A549 (cell line): ENCODE results near the gene XDH. TPM values are rescaled to one million over a fixed set of nuclear protein-coding genes. Genes with fewer than 3 reads are reported as not detected.

Experiments used
- ATAC-seq, 2 experiments: fragments of 200-7000 bp in 1 of 2; fragments of >200 bp in 1 of 2; cut with Nextera tagmentation in 1 of 2; cut with Tn5 transposase in 1 of 2; 3 replicates each; pipeline versions ENCODE4 v1.8.0 to v1.9.1; 2018 to 2020; ENCODE audit warnings: mild to moderate bottlenecking in 1 of 2, moderate library complexity in 1 of 2
- CTCF ChIA-PET: fragments of 300-600 bp; sonication (Branson Sonifier 250); formaldehyde crosslinking; extraction: SDS; loops from one replicate; lab custom pipeline; 2021; ENCODE audit warnings: antibody characterized with exemption, inconsistent platforms; lab: Yijun Ruan, JAX
- POLR2A ChIA-PET: fragments of 350-600 bp; formaldehyde crosslinking; extraction: SDS; loops from one replicate; lab custom pipeline; 2021; ENCODE audit warnings: antibody characterized with exemption, inconsistent platforms; lab: Yijun Ruan, JAX
- DNase-seq, 2 experiments: peaks; one replicate each; pipeline versions ENCODE4 v3.0.0 to v3.0.0-alpha.2; 2011 to 2016; ENCODE audit warnings: low read depth in 1 of 2, low spot score in 1 of 2
- FAIRE-seq: peaks from 2 replicates; lab custom pipeline; 2011; peaks lifted over from hg19 to GRCh38; lab: Jason Lieb, UNC
- H3K27ac ChIP-seq, 2 experiments: fragments of >200 bp; sonication (Bioruptor Twin); formaldehyde crosslinking; 3 replicates each; pipeline ENCODE4 v1.5.1; 2016 to 2017
- H3K4me1 ChIP-seq: fragments of >200 bp; sonication (Bioruptor Twin); formaldehyde crosslinking; 3 replicates; pipeline ENCODE4 v1.6.1; 2016
- H3K4me2 ChIP-seq: fragments of >200 bp; sonication (Bioruptor Twin); formaldehyde crosslinking; 3 replicates; pipeline ENCODE4 v1.6.1; 2016
- H3K4me3 ChIP-seq: fragments of >200 bp; sonication (Bioruptor Twin); formaldehyde crosslinking; 3 replicates; pipeline ENCODE4 v1.5.1; 2016
- H3K9me3 ChIP-seq: fragments of >200 bp; sonication (Bioruptor Twin); formaldehyde crosslinking; 3 replicates; pipeline ENCODE4 v1.6.1; 2016
- CBX2 ChIP-seq: fragments of 200-600 bp; sonication (generic); IDR thresholded peaks from 2 replicates; pipeline ENCODE4 v1.6.1; 2016; ENCODE audit warnings: low read depth, mild to moderate bottlenecking, borderline replicate concordance
- CBX8 ChIP-seq: fragments of 200-600 bp; sonication (generic); IDR thresholded peaks from 2 replicates; pipeline ENCODE4 v1.6.1; 2016
- EHF ChIP-seq: fragments of 250-450 bp; sonication (Bioruptor Pico); IDR thresholded peaks from 2 replicates; pipeline ENCODE4 v1.5.0; 2020; ENCODE audit warnings: mild to moderate bottlenecking
- EP300 ChIP-seq, 2 experiments: fragments of >200 bp; sonication (Bioruptor Twin); formaldehyde crosslinking; IDR thresholded peaks; 2 replicates in 1 of 2; 3 replicates in 1 of 2; pipeline ENCODE4 v1.6.1; 2016 to 2017
- HDAC2 ChIP-seq: fragments of 200-600 bp; sonication (generic); IDR thresholded peaks from 2 replicates; pipeline ENCODE4 v1.6.1; 2016
- HOXA7 ChIP-seq: fragments of 250-450 bp; sonication (Bioruptor Pico); IDR thresholded peaks from 2 replicates; pipeline ENCODE4 v1.5.0; 2020; ENCODE audit warnings: mild to moderate bottlenecking, moderate library complexity
- HOXB5 ChIP-seq: fragments of 250-450 bp; sonication (Bioruptor Pico); IDR thresholded peaks from 2 replicates; pipeline ENCODE4 v1.5.0; 2020; ENCODE audit warnings: mild to moderate bottlenecking, moderate library complexity
- JUN ChIP-seq, 2 experiments: fragments of >200 bp; sonication (Bioruptor Twin); formaldehyde crosslinking; IDR thresholded peaks; 2 replicates in 1 of 2; 3 replicates in 1 of 2; pipeline ENCODE4 v1.6.1; 2016 to 2017
- KDM1A ChIP-seq: fragments of 200-600 bp; sonication (generic); IDR thresholded peaks from 2 replicates; pipeline ENCODE4 v1.6.1; 2016; ENCODE audit warnings: low read depth, mild to moderate bottlenecking
- MAFK ChIP-seq: fragments of 450-650 bp; IDR thresholded peaks from 2 replicates; pipeline ENCODE4 v1.6.1; 2014; ENCODE audit not compliant: partially characterized antibody
- POLR2AphosphoS2 ChIP-seq: conservative IDR thresholded peaks from 2 replicates; pipeline ENCODE4 v1.6.1; 2012; ENCODE audit warnings: low read length, improper control_type of control experiment, inconsistent platforms
- USF2 ChIP-seq: fragments of 450-650 bp; IDR thresholded peaks from 2 replicates; pipeline ENCODE4 v1.6.1; 2014; ENCODE audit warnings: antibody characterized with exemption
- WGBS: methylation state at CpG from one replicate; pipeline ENCODE4 v1.1.6; 2017; ENCODE audit errors: missing lambda C conversion rate; 5-methylcytosine and 5-hydroxymethylcytosine counted together
- polyA plus RNA-seq, 4 experiments: library from polyadenylated mRNA; depleted of rRNA in 3 of 4; stranded (reverse); fragments of >200 nt; fragmentation: RNase III in 1 of 4; extraction: RNeasy Plus Mini Kit Qiagen cat#74134 plus additional on column Dnase treatment in 1 of 4; gene quantifications; 2 replicates in 3 of 4; 3 replicates in 1 of 4; pipeline ENCODE4 v1.2.3, GENCODE V29; 2011 to 2017
- TF ChIP-seq, protein P1 (sequence below): fragments of 200-600 bp; sonication (generic); IDR thresholded peaks from 2 replicates; pipeline ENCODE4 v1.6.1; 2016; ENCODE audit warnings: antibody characterized with exemption, mild to moderate bottlenecking, moderate library complexity
- TF ChIP-seq, protein P2 (sequence below): fragments of >200 bp; sonication (Bioruptor Twin); formaldehyde crosslinking; IDR thresholded peaks from 3 replicates; pipeline ENCODE4 v1.5.1; 2016
- TF ChIP-seq, protein P3 (sequence below): IDR thresholded peaks from 2 replicates; pipeline ENCODE4 v1.6.1; 2012
- TF ChIP-seq, protein P4 (sequence below): fragments of >200 bp; sonication (Bioruptor Twin); formaldehyde crosslinking; IDR thresholded peaks from 3 replicates; pipeline ENCODE4 v1.6.1; 2016

XDH gene
- polyA plus RNA-seq, 2 of the 4 experiments (the other 2 are of a cell fraction): 0.71 to 1.1 TPM

DNA sequence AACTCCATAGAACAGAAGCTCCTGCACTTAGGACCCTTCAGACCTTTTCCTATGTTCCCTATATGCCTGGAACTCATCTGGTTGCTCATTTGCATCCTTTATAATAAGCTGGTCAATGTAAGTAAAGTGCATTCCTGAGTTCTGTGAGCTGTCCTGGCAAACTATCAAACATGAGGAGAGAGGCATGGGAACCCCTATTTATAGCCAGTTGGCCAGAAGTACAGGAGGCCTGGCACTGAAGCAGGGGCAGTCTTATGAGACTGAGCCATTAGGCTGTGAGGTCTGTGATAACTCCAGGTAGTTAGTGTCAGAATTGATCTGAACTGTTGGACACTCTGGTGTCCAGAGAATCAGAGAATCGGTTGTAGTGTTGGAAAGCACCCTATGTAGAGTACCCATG, 92.2 kb downstream of the XDH start (continued):
- TF ChIP-seq POLR2AphosphoS2: no peak

DNA sequence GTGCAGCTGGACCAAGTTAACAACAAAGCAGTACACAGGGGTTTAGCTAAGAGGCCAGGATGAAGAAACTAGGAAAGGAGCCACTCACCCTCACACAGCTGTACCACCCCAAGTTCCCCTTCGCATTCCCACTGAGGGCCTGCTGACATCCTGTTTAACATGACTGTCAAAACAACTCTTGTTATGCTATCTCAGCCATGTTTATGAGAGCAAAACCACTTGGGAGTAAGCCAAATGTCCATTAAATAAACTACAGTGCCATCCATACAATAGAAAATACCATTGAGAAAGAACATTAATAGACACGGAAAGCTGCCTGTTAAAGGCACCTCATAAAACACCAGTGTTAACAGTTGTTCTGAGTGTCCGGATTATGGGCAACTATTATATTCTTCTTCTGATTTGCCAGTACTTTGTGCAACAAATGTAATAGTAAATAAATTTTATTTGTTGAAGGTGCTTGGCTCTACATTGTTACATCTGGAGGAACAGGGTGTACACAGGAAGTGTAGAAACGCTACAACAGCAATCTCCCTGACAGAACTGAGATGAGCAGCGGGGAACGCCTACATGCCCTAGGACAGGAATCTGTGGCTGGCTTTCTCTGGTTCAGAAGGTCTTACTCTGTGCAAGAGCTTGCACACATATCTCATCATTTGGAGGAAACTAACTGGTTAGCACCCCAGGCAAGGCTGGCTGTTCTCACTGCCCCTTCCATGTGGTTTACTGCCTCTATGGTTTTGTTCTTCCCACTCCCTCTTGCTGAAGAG, 95.0 kb downstream of the XDH start:
- no peak overlapping the region for H3K27ac ChIP-seq
- FAIRE-seq (no peak), DNase-seq (no peak), ATAC-seq (no peak)
- TF ChIP-seq HOXB5 (CRISPR knock-in tag): no peak
- TF ChIP-seq CBX2: no peak
- TF ChIP-seq, protein P1, sequence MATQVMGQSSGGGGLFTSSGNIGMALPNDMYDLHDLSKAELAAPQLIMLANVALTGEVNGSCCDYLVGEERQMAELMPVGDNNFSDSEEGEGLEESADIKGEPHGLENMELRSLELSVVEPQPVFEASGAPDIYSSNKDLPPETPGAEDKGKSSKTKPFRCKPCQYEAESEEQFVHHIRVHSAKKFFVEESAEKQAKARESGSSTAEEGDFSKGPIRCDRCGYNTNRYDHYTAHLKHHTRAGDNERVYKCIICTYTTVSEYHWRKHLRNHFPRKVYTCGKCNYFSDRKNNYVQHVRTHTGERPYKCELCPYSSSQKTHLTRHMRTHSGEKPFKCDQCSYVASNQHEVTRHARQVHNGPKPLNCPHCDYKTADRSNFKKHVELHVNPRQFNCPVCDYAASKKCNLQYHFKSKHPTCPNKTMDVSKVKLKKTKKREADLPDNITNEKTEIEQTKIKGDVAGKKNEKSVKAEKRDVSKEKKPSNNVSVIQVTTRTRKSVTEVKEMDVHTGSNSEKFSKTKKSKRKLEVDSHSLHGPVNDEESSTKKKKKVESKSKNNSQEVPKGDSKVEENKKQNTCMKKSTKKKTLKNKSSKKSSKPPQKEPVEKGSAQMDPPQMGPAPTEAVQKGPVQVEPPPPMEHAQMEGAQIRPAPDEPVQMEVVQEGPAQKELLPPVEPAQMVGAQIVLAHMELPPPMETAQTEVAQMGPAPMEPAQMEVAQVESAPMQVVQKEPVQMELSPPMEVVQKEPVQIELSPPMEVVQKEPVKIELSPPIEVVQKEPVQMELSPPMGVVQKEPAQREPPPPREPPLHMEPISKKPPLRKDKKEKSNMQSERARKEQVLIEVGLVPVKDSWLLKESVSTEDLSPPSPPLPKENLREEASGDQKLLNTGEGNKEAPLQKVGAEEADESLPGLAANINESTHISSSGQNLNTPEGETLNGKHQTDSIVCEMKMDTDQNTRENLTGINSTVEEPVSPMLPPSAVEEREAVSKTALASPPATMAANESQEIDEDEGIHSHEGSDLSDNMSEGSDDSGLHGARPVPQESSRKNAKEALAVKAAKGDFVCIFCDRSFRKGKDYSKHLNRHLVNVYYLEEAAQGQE: no peak
- no peak for TF ChIP-seq EHF (CRISPR knock-in tag)
- TF ChIP-seq USF2: no peak
- TF ChIP-seq, protein P2, sequence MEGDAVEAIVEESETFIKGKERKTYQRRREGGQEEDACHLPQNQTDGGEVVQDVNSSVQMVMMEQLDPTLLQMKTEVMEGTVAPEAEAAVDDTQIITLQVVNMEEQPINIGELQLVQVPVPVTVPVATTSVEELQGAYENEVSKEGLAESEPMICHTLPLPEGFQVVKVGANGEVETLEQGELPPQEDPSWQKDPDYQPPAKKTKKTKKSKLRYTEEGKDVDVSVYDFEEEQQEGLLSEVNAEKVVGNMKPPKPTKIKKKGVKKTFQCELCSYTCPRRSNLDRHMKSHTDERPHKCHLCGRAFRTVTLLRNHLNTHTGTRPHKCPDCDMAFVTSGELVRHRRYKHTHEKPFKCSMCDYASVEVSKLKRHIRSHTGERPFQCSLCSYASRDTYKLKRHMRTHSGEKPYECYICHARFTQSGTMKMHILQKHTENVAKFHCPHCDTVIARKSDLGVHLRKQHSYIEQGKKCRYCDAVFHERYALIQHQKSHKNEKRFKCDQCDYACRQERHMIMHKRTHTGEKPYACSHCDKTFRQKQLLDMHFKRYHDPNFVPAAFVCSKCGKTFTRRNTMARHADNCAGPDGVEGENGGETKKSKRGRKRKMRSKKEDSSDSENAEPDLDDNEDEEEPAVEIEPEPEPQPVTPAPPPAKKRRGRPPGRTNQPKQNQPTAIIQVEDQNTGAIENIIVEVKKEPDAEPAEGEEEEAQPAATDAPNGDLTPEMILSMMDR: no peak
- TF ChIP-seq, protein P3, sequence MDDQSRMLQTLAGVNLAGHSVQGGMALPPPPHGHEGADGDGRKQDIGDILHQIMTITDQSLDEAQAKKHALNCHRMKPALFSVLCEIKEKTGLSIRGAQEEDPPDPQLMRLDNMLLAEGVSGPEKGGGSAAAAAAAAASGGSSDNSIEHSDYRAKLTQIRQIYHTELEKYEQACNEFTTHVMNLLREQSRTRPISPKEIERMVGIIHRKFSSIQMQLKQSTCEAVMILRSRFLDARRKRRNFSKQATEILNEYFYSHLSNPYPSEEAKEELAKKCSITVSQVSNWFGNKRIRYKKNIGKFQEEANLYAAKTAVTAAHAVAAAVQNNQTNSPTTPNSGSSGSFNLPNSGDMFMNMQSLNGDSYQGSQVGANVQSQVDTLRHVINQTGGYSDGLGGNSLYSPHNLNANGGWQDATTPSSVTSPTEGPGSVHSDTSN: no peak
- TF ChIP-seq MAFK: no peak
- TF ChIP-seq HOXA7: no peak
- no peak for TF ChIP-seq CBX8
- no peak for TF ChIP-seq HDAC2
- no peak for TF ChIP-seq EP300 (IDR thresholded peaks at IDR 0.05)
- TF ChIP-seq JUN (IDR thresholded peaks at IDR 0.05): no peak
- TF ChIP-seq KDM1A: no peak
- TF ChIP-seq, protein P4, sequence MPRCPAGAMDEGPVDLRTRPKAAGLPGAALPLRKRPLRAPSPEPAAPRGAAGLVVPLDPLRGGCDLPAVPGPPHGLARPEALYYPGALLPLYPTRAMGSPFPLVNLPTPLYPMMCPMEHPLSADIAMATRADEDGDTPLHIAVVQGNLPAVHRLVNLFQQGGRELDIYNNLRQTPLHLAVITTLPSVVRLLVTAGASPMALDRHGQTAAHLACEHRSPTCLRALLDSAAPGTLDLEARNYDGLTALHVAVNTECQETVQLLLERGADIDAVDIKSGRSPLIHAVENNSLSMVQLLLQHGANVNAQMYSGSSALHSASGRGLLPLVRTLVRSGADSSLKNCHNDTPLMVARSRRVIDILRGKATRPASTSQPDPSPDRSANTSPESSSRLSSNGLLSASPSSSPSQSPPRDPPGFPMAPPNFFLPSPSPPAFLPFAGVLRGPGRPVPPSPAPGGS: no peak
- peaks cover 9% of the 10 kb centered on the region; the same call in 2 of the 3 replicates for H3K4me1 ChIP-seq
- POLR2A ChIA-PET: no interaction called here
- CTCF ChIA-PET: interaction anchor here (4.4 kb wide), 1 partner anchor 14 kb away, joined by 28 read pairs; no protein-coding TSS in a partner anchor
- 79% methylated on average over 6 of the region's 6 CpGs for WGBS
- H3K4me3 ChIP-seq: no peak overlapping the region
- no peak overlapping the region for H3K4me2 ChIP-seq
- no peaks in the 10 kb centered on the region for H3K9me3 ChIP-seq
